GM21723 (cell line): Measurements from ENCODE around the gene DGKB.

Source experiments
- ATAC-seq: cut with Tn5 transposase; IDR thresholded peaks from one replicate; pipeline ENCODE4 v1.9.1; 2021; ENCODE audit warnings: mild to moderate bottlenecking, moderate library complexity; ENCODE audit not compliant: unreplicated experiment

The DGKB gene

GRCh38 chr7:14761510-14762296 is 140.8 kb downstream of the DGKB start:
- no peak for ATAC-seq

GRCh38 chr7:14760730-14761478 is 141.6 kb downstream of the DGKB start:
- no peak for ATAC-seq

GRCh38 chr7:14759785-14760184 is 142.8 kb downstream of the DGKB start:
- no peak for ATAC-seq

GRCh38 chr7:14754631-14755030 is 147.9 kb downstream of the DGKB start:
- ATAC-seq = no peak

- no peak for ATAC-seq
These were observed 150.2 kb downstream of the DGKB start for GRCh38 chr7:14752301-14752700.

GRCh38 chr7:14751461-14751860 is 151.1 kb downstream of the DGKB start:
- no peak for ATAC-seq

- ATAC-seq = no peak
These were observed 154.1 kb downstream of the DGKB start for GRCh38 chr7:14748461-14748860.

GRCh38 chr7:14747701-14748100 is 154.8 kb downstream of the DGKB start:
- no peak for ATAC-seq

GRCh38 chr7:14745076-14745475 is 157.5 kb downstream of the DGKB start:
- ATAC-seq = no peak

GRCh38 chr7:14740606-14741005 is 161.9 kb downstream of the DGKB start:
- no peak for ATAC-seq

- ATAC-seq = no peak
These were observed 162.7 kb downstream of the DGKB start for GRCh38 chr7:14739841-14740185.

- ATAC-seq = no peak
These were observed 163.2 kb downstream of the DGKB start for GRCh38 chr7:14739168-14739840.

- ATAC-seq = no peak
These were observed 164.5 kb downstream of the DGKB start for GRCh38 chr7:14738086-14738485.

GRCh38 chr7:14734839-14735321 is 167.7 kb downstream of the DGKB start:
- ATAC-seq = no peak

- no peak for ATAC-seq
These were observed 181.8 kb downstream of the DGKB start for GRCh38 chr7:14720785-14721184.

- no peak for ATAC-seq
These were observed 184.7 kb downstream of the DGKB start for GRCh38 chr7:14717816-14718215.

- no peak for ATAC-seq
These were observed 185.4 kb downstream of the DGKB start for GRCh38 chr7:14717169-14717568.

- ATAC-seq = peak; percentile 98
These were observed 188.3 kb downstream of the DGKB start for GRCh38 chr7:14714161-14714728.

GRCh38 chr7:14698239-14698638 is 204.3 kb downstream of the DGKB start:
- no peak for ATAC-seq

GRCh38 chr7:14697684-14698083 is 204.9 kb downstream of the DGKB start:
- ATAC-seq = no peak

GRCh38 chr7:14691597-14692203 is 210.9 kb downstream of the DGKB start:
- peak; percentile 69 for ATAC-seq
